Esophagus squamous epithelium (tissue), 4 donors: ENCODE measurements around the gene KRT4.

ENCODE experiments used
- POLR2A ChIP-seq, 4 donors: fragments of 450-650 bp; IDR thresholded peaks; one replicate each; pipeline ENCODE4 v1.6.1; 2017; ENCODE audit warnings: antibody characterized with exemption in 4 of 4, mild to moderate bottlenecking in 4 of 4, moderate library complexity in 3 of 4
- TF ChIP-seq, protein P1 (sequence below), 6 experiments: fragments of 450-650 bp in 4 of 6; fragments of 200-600 bp in 2 of 6; sonication (generic) in 2 of 6; IDR thresholded peaks; one replicate each; pipeline ENCODE4 v1.5.1; 2016 to 2019; ENCODE audit warnings: antibody characterized with exemption in 6 of 6, mild to moderate bottlenecking in 4 of 6, moderate library complexity in 4 of 6

DNA sequence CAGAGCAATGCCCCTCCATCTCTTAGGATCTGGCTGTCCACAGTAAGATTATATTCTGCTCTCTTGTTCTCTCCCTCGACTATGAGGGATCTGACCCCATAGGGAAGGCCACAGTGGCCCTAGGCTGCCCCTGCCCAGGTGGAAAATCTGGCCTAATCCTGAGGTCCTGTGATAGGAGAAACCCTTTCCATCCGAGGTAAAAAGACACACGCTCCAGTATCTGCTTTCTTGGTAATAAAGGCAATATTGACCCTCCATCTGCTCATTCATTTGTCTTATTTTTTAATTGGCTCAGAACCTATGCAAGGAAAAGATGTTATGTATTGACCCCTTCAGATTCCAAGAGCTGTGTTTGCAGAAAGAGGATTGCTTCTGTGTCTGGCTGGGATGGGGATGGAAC is 46.5 kb downstream of the KRT4 start:
- TF ChIP-seq POLR2A (IDR thresholded peaks at IDR 0.05), result no peak
- TF ChIP-seq, protein P1, sequence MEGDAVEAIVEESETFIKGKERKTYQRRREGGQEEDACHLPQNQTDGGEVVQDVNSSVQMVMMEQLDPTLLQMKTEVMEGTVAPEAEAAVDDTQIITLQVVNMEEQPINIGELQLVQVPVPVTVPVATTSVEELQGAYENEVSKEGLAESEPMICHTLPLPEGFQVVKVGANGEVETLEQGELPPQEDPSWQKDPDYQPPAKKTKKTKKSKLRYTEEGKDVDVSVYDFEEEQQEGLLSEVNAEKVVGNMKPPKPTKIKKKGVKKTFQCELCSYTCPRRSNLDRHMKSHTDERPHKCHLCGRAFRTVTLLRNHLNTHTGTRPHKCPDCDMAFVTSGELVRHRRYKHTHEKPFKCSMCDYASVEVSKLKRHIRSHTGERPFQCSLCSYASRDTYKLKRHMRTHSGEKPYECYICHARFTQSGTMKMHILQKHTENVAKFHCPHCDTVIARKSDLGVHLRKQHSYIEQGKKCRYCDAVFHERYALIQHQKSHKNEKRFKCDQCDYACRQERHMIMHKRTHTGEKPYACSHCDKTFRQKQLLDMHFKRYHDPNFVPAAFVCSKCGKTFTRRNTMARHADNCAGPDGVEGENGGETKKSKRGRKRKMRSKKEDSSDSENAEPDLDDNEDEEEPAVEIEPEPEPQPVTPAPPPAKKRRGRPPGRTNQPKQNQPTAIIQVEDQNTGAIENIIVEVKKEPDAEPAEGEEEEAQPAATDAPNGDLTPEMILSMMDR (IDR thresholded peaks at IDR 0.05), result no peak
